ENCODE results near the gene ASCL5.

DNA sequence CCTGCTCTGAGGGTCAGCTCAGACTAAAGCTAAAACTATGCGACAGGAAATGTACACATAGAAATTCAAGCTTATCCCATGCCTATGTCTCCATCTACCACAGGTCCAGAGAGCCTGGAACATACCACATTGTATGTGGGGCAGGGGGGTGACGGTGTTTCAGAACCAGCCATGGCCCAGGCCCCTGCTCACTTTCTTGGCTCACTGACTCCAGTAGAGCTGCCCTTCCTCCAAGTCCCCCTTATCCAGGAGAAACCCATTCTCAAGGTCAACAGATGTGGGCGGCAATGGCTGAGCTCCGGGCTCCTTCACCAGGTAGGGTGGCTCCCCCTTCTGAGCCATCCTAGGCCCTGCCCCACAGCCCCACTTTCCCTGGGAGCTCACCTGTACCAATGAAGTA, 35.7 kb downstream of the ASCL5 start:
- TF ChIP-seq YY1 (IDR thresholded peaks at IDR 0.05; ENCODE audit: low read depth) = no peak
- TF ChIP-seq TEAD4 (IDR thresholded peaks at IDR 0.05) = no peak
- no peak for TF ChIP-seq EP300 (IDR thresholded peaks at IDR 0.05; ENCODE audit: borderline replicate concordance)
- no peak for TF ChIP-seq CREB1 (IDR thresholded peaks at IDR 0.05; ENCODE audit: low read depth)
- TF ChIP-seq, protein P1, sequence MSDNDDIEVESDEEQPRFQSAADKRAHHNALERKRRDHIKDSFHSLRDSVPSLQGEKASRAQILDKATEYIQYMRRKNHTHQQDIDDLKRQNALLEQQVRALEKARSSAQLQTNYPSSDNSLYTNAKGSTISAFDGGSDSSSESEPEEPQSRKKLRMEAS (IDR thresholded peaks at IDR 0.05) = no peak
- no peak for TF ChIP-seq TCF12 (IDR thresholded peaks at IDR 0.05; ENCODE audit: low read depth)
- no peak for TF ChIP-seq TAF1 (IDR thresholded peaks at IDR 0.05; ENCODE audit: low read depth)
- no peak for TF ChIP-seq REST (IDR thresholded peaks at IDR 0.05; ENCODE audit: low read depth)
- no peak for TF ChIP-seq ZBTB7A (IDR thresholded peaks at IDR 0.05; ENCODE audit: low read depth)
